AG10803 (cell line): ENCODE data around the gene TUBGCP2.

Source experiments
- DNase-seq: peaks from one replicate; pipeline ENCODE4 v3.0.0; 2010; ENCODE audit warnings: low read depth
- H3K4me3 ChIP-seq: 2 replicates; pipeline ENCODE4 v1.5.1; 2011; ENCODE audit warnings: mild to moderate bottlenecking, low read length, control low read depth
- TF ChIP-seq, protein P1 (sequence below): conservative IDR thresholded peaks from 2 replicates; pipeline ENCODE4 v1.5.1; 2011; ENCODE audit warnings: mild to moderate bottlenecking, low read length, control low read depth, inconsistent platforms

Gene TUBGCP2

DNA sequence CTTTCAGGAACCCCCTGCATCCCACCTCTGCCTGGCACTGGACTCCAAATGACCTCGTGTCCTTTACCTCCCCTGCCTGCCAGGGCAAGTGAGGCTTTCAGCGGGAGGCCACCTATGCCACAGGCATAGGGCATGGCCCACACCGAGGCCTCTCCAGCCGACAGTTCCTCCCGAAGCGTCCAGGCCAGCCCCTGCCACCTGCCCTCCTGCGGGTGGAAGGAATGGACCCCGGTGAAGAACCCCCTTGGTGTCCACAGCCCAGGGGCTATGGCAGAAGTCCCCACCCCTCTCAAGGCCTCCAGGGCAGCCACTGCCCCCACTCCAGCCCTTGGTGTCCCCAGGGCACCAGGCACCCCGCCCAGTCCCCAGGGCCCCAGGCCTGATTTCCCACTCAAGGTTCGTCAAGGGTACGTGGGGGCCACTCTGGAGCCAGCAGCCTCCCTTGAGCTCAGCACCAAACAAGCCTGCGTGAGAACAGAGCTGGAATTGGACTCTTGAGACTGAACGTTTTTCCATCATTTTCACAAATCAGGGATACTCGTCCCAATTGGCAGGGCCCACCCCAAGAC, 46.1 kb upstream of the TUBGCP2 start:
- DNase-seq: no peak
- H3K4me3 ChIP-seq: no peak overlapping the region
- TF ChIP-seq, protein P1, sequence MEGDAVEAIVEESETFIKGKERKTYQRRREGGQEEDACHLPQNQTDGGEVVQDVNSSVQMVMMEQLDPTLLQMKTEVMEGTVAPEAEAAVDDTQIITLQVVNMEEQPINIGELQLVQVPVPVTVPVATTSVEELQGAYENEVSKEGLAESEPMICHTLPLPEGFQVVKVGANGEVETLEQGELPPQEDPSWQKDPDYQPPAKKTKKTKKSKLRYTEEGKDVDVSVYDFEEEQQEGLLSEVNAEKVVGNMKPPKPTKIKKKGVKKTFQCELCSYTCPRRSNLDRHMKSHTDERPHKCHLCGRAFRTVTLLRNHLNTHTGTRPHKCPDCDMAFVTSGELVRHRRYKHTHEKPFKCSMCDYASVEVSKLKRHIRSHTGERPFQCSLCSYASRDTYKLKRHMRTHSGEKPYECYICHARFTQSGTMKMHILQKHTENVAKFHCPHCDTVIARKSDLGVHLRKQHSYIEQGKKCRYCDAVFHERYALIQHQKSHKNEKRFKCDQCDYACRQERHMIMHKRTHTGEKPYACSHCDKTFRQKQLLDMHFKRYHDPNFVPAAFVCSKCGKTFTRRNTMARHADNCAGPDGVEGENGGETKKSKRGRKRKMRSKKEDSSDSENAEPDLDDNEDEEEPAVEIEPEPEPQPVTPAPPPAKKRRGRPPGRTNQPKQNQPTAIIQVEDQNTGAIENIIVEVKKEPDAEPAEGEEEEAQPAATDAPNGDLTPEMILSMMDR: no peak

DNA sequence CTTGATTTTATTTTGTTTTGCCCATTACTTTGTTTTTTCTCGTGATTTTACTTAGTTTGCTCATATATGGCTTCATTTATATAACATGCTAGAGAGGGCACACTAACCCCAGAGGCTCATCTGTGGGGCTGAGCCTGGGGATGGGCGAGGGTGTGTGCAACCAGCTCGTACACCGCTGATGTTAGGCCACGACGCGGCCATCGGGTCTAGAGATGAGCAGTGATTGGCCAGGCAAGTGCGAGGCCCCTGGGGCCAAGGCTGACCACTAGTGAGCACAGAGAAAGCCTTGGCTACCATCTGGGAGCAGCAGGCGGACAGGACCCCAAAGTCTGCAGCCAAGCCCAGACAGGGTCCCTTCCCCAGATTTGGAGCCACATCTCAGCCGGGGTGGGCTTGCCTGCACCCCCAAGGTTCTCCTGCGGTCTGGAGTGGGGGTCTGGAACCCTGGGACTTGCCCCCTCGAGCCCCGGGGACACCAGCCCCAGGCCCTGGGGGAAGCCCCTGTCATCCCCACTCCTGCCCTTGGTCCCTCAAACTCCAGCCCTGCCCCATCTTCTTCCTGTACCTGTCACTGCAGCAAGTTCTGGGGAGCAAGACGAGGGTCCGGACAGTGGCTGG, 45.4 kb upstream of the TUBGCP2 start:
- TF ChIP-seq, protein P1: no peak
- no peak overlapping the region for H3K4me3 ChIP-seq
- DNase-seq: no peak

DNA sequence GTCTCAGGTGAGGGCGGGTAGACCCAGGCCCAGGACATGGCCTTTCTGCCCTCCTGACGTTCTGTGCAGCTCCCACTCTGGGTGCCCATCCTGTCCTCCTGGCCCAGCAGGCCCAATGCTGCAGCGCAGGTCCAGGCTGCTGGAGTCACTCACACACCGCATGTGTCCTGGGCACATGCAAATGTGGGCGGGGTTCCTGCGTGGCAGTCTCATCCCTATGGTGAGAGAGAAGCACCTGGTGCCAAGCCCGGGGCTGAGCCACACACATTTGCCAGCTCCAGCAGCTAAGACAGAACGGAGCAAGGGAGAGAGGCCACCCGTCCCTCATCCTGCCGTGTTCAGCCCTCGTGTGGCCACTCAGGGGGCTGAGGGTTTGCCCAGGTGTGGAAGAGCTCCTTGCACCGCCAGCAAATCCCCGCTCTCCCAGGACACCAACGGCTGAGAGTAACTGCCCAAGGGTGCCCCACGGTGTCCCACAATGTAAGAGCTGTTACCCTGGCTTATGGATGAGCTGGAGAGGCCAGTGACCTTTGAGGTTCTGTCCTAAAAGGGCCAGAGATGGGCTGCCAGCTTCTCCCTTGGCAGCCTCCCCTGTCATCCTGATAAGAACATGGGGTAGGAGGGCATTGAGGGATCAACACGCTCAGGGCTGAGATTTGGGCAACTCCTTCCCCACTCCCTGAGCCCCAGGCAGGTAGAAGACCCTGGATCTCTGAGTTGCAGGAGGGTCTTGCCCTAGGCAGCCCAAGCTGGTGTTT, 44.7 kb upstream of the TUBGCP2 start:
- TF ChIP-seq, protein P1: no peak
- H3K4me3 ChIP-seq: no peak overlapping the region
- DNase-seq: no peak

DNA sequence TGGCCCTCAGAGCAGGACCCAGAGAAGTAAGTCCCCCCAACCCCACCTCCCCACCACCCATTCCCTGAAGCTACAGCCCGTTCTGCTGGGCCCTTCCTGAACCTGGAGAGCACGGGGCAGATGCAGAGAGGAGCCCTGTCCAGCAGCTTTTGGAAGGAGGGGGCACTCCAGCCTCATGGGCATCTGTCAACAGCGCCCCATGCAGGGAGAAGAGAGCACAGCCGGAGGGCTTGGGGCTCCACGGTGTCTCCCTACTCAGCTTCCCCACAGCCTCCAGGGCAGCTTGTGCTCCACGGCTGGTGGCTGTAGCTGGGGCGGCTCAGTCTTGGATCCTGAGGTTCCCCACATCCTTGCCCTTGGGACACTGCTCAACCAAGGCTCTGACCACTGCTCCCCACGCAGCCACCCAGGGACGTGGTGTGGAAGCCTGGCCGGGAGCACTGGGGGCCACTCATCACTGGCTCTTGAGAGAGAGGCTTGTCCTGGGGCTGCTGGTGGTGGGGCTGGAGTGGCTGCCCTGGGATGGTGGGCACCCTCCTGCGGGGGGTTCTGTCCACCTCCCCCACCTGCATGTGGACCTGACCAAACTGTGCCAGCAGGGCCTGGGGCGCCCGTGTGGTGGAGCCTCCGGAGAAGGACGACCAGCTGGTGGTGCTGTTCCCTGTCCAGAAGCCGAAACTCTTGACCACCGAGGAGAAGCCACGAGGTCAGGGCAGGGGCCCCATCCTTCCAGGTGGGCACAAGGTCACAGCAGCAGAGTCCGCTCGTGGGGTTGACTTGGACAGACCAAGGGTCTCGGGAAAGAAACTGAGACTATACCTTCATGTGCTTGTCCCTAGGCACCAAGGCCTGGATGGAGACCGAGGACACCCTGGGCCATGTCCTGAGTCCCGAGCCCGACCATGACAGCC, 43.0 kb upstream of the TUBGCP2 start:
- no peak overlapping the region for H3K4me3 ChIP-seq
- TF ChIP-seq, protein P1: no peak
- no peak for DNase-seq

DNA sequence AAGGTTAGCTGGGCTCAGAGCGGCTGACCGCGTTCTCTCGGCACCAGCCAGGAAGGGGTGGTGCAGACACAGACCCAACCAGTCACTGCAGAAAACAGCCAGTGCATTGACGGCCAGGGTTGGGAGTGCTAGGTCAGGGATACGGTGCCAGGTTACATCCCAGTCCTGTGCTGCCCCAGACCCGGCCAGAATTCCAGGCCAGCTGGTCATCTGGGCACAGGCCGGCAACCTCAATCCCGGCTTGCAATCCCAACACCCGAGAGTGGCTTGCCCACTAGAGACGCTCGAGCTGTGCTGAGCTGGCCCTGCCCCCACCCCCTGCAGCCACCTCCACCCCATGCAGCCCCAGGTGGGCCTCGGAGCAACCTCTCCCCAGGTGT, 42.3 kb upstream of the TUBGCP2 start:
- DNase-seq: no peak
- H3K4me3 ChIP-seq: no peak overlapping the region
- TF ChIP-seq, protein P1: no peak

DNA sequence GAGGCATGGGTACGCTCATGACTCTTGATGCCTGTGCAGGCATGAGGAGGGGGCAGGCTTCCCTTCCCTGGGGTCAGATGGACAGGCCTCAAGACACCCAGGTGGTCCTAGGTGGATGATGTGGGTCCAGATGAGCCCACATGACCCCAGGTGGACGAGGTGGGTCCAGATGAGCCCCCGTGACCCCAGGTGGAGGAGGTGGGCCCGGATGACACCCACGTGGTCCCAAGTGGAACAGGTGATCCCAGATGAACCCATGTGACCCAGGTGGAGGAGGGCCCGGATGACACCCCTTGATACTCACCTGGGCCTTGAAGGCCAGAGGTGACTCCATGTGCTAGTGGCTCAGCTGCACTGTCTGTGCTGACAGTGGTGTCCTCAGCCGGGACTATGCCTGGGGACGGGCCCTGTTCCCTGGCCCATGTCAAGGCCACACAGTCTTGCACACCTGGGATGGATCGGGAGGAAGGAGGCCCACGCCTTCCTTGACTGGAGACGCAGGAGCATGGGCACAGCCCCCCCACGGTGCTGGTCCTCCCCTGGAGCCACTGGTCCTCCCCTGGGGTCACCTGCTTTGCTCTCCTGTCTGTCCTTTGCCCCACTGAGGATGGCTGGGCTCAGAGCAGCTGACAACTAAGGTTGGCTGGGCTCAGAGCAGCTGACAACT, 41.7 kb upstream of the TUBGCP2 start:
- no peak overlapping the region for H3K4me3 ChIP-seq
- TF ChIP-seq, protein P1: no peak
- no peak for DNase-seq
